Mesenteric fat pad (tissue), 1 donor: ENCODE results near the gene HUNK. TPM values are rescaled to one million over a fixed set of nuclear protein-coding genes. Genes with fewer than 3 reads are reported as not detected.
"Not testable (repeated sequence)": the region's sequence is repeated elsewhere in the genome, so short reads cannot be mapped to it uniquely, and the experiment has no call there.

ENCODE experiments used
- DNase-seq: peaks from one replicate; pipeline ENCODE4 v3.0.0-alpha.2; 2020; ENCODE audit warnings: low spot score
- long read RNA-seq: library from polyadenylated mRNA; unstranded; transcript quantifications from one replicate; pipeline ENCODE4 v2.0.0, GENCODE V29; 2020
- total RNA-seq: library from RNA; stranded (reverse); fragmentation: NEBNext Ultra II Directional; extraction: Animal tissue kit (Norgen Biotek cat#: 25700); gene quantifications from one replicate; pipeline ENCODE4 v1.2.1, GENCODE V29; 2021
- donor health status: DM: yes; HTN: yes; CAD: no.

The HUNK gene
- 0.55 TPM for total RNA-seq
- long read RNA-seq, partial matches to known transcripts, result 0 of 1 reads
- long read RNA-seq, other reads (novel, unspliced or antisense), result 1 of 1 reads

- DNase-seq, result peak; percentile 88
These were observed at the start of gene HUNK for GRCh38 chr21:31872452-31873274. TSS of gene HUNK (plus strand) at chr21:31873020. CDS start at chr21:31873675, 655 bp downstream.

GRCh38 chr21:31829736-31830472, 42.9 kb upstream of the HUNK start:
- DNase-seq, result no peak

GRCh38 chr21:31830701-31831100, 42.1 kb upstream of the HUNK start:
- no peak for DNase-seq

- DNase-seq, result no peak
These were observed 35.8 kb upstream of the HUNK start for GRCh38 chr21:31837041-31837440.

- DNase-seq, result no peak
These were observed 35.0 kb upstream of the HUNK start for GRCh38 chr21:31837618-31838390.

GRCh38 chr21:31838586-31839355, 34.0 kb upstream of the HUNK start:
- no peak for DNase-seq

GRCh38 chr21:31844206-31844605, 28.6 kb upstream of the HUNK start:
- no peak for DNase-seq

- DNase-seq, result no peak
These were observed 27.6 kb upstream of the HUNK start for GRCh38 chr21:31845151-31845729.

GRCh38 chr21:31846690-31847089, 26.1 kb upstream of the HUNK start:
- no peak for DNase-seq

GRCh38 chr21:31847761-31848160, 25.1 kb upstream of the HUNK start:
- no peak for DNase-seq

GRCh38 chr21:31848326-31848985, 24.4 kb upstream of the HUNK start:
- no peak for DNase-seq

- no peak for DNase-seq
These were observed 21.9 kb upstream of the HUNK start for GRCh38 chr21:31850886-31851285.

- DNase-seq, result no peak
These were observed 17.6 kb upstream of the HUNK start for GRCh38 chr21:31855180-31855579.

- no peak for DNase-seq
These were observed 15.7 kb upstream of the HUNK start for GRCh38 chr21:31857096-31857495.

- not testable (repeated sequence) for DNase-seq
These were observed 15.2 kb upstream of the HUNK start for GRCh38 chr21:31857631-31858030.

- DNase-seq, result peak; percentile 28
These were observed 12.0 kb upstream of the HUNK start for GRCh38 chr21:31860851-31861250.

GRCh38 chr21:31862078-31862477, 10.7 kb upstream of the HUNK start:
- peak; percentile 24 for DNase-seq

- DNase-seq, result peak; percentile 37
These were observed 7.3 kb upstream of the HUNK start for GRCh38 chr21:31865429-31865970.

- DNase-seq, result peak; percentile 92
These were observed 6.7 kb upstream of the HUNK start for GRCh38 chr21:31866077-31866511.
